Ammon's horn (tissue), 1 donor: ENCODE measurements around the gene PAH.

Source experiments
- DNase-seq: peaks from one replicate; pipeline ENCODE4 v3.0.0-alpha.2; 2016; ENCODE audit warnings: low spot score

PAH gene

DNA sequence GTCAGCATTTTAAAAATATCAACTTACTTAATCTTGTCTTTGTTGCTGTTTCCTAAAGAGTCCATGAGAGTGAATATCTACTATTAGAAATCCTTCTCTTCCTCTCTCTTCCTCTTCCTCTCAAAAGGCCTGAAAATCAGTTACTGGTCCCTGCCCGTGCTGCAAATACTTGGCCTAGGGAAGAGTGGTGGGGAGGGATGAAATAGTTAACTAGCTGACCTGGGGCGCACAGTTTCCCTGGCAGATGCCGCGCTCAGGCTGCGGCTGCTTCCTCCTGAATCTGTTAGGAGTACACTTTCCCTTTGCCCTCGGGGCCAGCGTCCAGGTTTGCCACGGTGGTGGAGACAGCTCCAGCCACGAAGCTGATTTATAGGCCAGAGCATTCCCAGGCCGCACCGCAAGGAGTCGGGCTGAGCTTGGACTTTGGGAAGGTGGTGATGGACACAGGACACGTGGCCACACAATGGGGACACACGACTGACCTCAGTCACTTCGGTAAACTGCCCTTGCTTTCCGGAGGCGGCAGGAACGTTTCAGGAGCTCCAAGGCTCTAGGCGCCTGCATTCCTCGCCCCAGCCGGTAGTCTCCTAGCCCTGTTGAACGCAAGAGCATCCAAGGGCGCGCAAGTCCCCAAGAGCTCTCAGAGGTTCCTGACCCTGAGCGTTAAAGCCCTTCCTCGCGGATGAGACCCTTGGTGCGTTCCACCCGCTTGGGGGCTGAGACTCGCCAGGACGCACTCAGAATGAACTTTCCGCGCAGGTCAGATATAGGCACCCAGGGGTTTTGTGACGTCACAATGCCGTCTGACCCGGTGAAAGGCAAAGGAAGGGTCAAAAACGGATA, 33.3 kb upstream of the PAH start:
- peak; percentile 45 for DNase-seq

DNA sequence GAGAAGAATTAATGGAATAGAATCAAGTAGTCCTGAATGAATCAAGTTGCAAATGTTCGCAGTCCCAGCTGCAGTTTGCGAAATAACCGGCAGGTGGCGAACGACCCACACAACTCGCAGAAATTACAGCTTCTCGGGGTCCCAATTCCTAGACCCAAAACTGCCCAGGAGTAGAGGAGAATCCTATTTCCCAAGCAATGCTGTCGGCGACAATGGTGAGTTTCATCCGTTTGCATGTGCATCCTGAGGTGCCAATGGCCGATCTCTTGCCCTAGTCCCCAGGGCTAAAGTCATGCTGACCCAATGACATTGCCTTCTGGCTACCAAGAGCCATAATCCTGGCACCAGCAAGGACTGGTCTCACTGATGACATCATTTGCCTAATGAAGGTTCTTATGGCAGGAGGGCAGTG, 31.9 kb upstream of the PAH start:
- peak; percentile 66 for DNase-seq

DNA sequence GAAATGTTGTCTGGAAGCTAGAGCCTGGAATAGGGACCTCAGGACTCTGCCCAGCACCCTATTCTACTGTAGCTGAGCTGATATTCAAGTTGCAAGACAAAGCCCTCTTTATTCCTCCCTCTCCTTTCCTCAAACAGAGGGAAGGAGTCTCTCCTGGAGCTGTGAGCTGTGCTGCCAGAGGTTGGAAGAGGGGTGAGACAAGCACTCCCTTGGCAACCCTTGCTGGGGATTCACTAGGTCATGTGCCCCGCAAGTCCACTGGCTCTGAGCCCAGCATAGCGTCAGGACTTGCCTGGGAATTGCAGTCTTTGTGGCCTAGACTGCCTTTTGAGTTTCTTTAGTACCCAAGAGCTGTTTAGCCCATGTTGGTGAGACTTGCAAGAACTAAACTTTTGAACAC, 29.0 kb upstream of the PAH start:
- no peak for DNase-seq

DNA sequence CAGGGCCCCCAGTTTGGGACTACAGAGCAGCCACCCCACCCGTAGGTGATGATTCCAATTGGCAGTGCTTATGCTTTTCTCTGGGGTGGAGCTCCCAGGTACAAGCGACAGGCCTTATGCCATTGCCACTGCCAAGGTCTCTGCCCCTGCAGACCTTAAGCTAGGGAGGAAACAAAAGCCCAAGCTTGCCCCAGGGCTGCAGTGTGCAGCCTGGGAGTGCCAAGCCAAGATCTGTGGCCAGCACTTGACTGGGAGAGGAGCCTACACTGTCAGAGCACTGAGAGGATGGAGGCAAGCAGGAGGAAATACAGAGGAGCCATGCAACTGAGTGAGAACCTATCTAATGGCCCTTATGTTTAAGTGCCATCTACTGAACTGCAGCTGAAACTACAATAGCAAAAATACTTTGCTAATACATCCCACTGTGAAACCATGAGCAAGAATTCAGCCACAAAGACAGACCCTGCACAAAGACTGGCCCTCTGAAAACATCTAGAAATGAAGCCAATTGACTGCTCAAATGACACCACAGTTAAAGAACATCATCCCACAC, 22.7 kb upstream of the PAH start:
- DNase-seq, result no peak

DNA sequence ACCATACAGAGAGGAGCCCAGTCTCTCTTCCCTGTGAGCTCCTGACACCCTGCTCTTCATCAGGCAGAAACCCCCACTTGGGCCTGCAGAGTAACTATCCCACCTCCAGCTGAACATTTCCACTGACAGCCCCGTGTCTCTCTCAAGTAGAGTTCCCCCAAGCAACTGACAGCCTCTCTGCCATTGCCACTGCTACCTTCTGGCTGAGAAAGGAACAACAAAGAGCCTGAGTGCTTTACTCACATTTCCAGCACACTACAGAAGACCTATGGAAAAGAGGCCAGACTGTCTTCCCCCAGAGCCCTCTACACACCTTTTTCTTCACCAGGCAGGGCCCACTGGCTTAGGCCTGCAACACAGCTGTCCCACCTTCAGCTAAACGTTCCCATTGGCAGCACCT, 22.0 kb upstream of the PAH start:
- no peak for DNase-seq

DNA sequence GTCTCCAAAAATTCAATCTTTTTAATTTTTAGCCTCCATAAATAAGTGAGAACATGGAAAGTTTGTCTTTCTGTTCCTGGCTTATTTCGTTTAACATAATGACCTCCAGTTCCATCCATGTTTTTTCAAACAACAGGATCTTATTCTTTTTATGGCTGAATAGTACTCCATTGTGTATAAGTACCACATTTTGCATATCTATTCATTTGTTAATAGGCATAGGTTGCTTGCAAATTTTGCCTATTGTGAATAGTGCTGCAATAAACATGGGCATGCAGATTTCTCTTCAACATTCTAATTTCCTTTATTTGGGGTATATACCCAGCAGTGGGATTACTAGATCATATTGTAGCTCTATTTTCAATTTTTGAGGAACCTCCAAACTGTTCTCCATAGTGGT, 16.1 kb upstream of the PAH start:
- DNase-seq, result no peak

DNA sequence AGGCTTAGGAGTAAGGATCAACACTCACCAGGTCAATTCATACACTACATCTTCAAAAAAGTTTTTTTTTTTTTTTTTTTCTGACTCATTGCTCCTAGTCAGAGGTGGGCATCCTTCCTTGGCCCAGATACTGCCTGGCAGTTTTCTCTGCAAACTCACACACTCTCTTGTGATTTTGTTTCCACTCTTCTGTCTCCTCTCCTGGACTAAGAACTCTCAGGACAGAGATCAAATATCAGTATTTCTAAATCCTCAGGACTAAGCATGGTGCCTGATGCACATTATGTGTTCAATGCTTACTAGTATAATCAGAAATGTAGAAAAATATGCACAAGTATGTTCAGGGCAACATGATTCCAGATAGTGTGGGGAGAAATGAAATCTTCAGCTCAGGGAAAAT, 10.2 kb upstream of the PAH start:
- no peak for DNase-seq

DNA sequence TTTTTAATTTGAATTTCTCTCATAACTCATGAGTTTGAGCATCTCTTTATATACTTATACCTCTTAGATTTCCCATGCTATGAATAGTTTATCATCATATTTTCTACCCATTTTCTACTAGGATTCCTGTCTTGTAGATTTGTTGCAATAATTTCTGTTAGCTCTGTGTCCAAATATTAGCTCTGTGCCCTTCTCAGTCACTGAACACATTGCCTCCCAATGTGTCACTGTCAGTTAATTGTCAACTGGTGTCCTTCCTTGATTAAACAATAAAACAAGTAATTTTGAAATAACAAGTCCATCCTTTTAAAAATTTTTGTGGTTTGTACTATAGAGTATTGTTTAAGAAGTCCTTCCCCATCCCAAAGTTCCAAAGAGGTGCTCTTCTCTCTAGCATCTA, 4.2 kb upstream of the PAH start:
- no peak for DNase-seq

DNA sequence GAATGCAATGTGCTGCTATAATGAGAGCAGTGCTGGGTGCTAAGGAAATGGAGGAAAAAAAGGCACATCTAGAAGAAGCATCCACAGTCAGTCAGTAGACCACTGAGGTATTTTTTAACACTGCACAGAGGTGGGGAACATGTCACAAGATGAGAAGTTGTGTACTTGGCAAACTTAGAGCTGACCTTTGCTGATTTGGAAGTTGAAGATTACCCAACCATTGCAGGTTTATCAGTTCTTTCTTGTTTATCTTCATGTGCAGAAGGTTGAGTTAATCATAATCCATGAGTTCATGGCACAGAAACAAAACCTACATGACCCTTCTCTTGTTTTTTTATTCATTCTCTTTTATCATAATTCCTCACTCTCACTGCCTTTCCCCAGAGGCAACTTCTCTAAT, 3.2 kb upstream of the PAH start:
- no peak for DNase-seq

DNA sequence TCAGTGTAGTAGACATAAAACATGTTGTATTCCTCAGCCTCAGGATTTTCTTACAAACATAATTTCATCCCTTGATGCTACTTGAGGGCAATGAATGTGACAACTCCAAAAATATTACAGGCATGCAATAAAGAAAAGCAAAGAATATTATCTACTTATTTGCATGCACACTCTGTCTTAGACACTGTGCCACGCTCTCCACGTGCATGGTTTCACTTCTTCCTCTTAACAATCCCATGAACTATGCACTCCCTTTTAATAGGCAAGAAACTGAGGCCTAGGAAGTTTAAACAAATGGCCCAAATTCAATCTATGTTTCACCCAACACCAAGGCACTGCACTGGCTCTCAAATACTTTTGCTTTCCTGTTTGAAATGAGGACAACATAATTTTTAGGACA, 1.8 kb upstream of the PAH start:
- DNase-seq, result no peak

DNA sequence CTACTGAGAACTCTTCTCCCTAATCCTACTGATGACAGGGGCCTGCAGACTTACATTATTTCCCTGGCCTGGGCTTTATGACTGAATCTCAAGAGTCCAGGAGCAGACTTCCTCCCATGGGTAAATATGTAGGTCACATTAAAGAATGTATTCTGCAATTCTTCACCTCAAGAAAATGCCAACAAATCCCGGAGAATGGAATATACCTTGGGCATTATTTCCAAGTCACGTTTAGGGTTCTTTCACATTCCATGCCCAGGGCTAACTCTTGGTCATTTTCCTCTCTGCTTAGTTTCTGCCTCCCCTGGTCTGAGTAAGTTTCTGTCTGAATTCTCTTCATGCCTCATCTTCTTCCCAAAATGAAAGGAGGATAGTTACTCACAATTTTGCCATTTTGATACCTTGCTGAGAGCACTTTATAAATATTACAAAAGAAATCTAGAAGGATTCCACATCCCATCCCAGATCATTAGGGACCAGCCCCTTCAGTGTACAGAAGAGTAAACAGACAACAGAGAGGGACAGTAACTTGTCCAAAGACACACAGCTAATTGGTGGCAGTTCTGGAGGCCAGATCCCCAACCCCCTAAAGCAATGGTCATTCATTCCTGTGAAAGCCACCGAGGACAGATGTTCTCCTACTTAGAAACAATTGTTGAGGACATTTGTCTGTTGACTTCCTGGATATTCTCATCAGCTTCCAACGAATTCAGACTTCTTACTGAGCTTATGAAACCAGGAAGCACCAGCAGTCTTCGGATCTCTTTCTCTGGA, 605 bp downstream of the PAH start:
- DNase-seq, result no peak

DNA sequence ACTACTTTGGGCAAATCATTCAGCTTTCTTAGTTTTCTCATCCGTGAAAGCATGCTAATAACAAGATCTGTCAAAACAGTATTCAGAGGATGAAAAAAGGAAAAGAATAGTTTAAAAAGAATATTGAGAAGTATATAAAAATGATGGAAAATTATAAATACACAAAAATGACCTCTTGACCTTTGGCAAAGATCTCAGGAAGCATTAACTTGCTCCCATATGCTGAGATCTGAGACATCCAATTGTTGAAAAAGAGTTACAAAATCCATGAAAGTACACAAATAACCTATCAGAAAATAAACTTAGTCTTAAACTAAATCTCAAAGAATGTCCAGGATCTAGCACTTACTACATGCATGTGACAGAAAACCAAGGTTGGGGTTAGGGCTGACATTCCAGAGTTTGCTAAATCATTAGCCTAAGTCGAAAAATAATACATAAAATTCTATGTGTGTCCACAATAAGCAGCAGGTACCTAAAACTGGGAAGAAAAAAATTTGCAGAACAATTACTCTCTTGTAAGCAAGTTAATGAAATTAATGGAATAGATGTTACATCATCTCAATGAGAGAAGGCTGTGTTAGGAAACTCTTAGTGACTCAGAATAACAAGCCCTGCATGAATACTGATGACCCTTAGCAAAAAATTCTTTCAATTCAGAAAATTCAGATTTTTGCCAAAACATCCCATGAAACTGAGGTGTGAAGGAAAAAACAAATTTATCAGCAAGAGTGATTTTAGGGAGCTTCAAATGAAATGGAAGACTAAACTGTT, 3.4 kb downstream of the PAH start:
- DNase-seq, result no peak

DNA sequence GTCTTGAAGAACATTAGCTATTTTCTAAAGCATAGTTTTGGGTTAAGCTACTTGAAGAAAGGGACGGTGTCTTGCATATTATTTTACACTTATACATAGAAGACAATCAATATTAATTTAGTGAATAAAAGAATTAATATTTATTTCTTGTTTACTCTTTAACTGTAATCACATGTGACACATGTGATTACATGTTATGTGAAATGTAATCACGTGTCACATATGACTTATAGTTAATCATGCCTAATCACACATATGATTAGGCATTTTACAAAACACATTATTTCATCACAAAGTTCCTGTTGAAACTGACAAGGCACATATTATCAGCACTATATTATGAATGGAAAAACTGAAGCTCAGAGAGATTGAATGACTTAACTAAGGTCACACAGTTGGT, 4.8 kb downstream of the PAH start:
- no peak for DNase-seq

DNA sequence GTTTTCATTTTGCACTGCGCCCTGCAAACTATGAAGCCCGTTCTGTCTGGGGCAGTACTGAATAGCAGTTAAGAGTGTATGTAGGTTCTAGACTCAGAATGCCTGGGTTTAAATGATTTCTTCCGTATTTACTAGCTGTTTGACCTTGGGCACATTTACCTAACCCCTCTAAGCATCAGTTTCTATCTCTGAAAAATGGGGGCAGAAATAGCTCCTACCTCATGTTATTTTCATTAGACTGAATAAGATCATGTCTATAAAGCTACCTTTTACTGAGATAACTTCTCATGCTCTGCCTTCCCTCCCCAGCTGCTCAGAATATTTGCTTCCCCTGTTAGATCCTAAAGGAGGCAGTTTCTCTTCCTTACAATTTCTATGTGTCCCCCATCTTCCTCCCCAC, 5.7 kb downstream of the PAH start:
- no peak for DNase-seq

DNA sequence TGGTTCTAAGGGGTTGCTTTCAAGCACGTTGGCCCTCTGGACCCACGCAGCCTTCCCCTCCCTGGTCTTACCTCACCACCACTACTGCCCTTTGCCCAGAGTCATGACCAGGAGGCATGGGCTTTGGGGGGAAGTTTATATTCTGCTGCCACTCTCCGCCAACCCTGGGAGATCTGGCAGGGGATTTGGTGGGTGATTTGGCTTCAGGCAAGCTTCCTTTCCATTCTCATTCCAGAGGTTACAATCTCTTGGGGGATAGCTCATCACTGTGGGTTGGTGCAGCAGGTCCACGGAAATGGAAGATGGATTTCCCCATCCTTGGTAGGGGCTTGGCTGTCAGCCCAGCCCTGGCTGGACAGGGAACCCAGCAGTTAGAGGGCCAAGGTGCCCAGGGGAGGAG, 6.3 kb downstream of the PAH start:
- no peak for DNase-seq

DNA sequence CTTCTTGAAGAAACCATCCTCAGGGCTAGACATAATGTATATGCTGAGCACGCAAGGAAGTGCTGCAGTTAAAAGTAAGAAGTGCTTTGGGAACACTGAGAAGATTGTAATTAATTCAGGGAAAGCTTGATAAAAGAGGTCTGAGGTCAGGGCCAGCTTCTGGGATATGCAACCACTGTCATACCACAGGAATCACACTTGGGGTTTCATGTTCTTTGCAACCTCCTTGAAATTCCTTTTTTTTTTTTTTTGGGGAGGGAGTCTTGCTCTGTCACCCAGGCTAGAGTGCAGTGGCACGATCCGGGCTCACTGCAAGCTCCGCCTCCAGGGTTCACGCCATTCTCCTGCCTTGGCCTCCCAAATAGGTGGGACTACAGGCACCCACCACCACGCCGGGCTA, 6.9 kb downstream of the PAH start:
- DNase-seq, result no peak

DNA sequence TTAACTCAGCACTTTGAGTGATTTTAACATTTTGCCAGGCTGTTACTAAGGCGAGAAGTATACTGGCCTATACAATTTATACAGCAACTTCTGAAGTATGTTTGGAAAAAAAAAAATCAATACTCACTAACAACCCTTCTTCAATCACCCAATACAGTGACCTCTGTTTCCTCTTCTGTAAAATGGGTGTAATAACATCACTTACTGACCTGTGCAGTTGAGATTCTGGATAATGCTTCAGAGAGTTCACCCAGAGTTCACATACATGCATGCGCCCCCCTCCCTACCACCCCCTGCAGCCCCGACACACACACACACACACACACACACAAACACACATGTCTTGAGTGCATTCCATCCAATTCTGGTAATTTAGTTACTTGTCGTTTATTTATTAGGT, 9.1 kb downstream of the PAH start:
- no peak for DNase-seq

DNA sequence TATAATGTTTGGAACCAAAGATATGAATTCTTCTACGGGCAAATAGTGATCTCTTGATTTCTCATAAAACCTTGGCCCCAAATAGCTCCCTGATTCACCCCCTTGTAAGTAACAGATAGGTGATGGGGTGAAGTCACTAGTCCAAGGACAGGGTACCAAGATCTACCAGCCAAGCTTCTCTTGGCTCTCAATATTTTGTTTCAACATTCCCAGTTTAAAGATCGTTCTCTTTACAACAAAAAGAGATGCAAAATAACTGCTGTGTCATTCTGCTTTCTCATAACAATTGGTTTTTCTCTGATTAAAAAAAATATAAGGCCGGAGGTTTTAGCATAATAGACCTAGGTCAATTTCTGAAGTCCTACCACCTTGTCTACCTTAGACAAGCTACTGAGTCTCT, 11.8 kb downstream of the PAH start:
- no peak for DNase-seq

DNA sequence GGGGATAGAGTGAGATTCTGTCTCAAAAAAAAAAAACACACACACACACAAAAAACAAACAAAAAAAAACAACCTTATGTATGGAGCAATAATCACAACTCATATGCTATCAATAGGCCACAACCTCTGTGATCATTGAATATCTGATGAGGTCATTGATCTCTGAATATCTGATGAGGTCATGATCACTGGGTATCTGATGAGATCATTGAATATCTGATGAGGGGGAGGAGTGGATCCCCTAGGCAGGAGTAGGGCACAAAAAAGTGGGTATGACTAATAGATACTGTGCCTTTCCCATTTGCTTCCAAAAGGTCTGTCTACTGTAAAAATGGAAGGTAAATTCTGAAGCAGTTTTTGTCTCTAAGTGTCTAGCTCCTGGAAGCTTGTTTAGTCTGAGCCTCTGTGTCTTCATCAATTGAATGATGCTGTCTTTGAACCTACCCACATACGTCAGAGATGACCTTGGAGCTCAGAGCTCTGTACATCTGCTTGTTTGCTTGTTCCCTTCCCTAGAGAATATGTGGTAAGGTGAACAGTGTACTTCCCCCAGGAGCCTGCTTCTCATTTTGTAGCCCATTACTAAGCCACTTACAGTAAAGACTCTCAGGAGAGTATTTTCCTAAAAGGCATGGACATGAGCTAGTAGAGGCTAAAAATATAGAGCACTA, 13.6 kb downstream of the PAH start:
- DNase-seq, result no peak

DNA sequence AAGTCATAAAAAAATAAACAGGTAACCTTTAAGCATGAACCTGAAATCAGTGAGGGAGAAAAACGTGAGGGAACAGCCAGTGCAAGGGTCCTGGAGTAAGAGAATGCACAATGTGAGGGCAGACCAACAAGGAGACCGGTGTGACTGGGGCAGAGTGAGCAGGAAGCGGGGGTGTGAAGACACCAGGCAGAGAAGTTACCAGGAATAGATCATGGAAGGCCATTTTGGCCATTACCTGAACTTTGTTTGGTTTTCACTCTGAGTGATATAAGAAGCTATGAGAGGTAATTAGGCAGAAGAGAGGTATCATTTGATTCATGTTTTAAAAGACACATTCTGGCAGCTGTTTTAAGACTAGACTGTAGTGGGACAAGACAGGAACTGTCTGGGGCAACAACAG, 15.0 kb downstream of the PAH start:
- DNase-seq, result no peak

DNA sequence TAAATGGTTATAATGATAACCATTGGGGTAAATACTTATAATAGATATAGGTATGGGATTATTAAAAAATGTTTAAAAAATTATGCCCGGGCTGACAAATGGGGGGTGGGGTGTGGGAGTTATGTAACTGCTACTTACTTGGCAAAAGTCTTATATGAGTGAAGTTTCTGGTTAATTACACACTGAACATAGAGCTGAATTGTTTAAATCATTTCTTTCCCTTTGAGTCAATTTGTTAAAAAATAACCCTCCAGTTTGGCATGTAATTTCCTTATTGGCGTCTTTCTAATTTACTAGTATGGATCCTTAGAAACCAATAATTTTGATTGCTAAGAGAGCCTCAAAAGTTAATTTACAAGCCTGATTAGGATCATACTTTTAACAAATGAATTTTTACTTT, 16.7 kb downstream of the PAH start:
- DNase-seq, result no peak

DNA sequence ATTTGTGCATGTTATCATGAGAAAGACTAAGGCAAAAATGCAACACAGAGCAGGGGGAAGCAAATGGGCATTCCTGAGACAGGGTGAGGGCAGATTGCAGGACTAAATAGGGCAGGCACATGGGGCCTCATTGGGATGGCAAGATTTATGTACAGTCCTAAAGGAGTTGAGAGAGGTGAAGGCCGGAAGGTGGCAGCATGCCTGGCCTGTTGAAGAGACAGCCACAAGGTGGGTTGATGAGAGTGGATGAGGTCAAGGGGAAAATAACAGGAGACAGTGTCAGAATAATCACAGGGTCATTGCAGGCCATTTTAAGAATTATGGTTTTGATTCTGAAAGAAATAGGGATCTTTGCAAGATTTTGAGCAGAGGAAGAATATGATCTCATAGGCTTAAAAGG, 21.0 kb downstream of the PAH start:
- no peak for DNase-seq
